GM21390 (cell line): ENCODE results near the gene EML6.

ENCODE experiments used
- ATAC-seq: cut with Tn5 transposase; IDR thresholded peaks from one replicate; pipeline ENCODE4 v1.9.1; 2021; ENCODE audit not compliant: unreplicated experiment

The EML6 gene

DNA sequence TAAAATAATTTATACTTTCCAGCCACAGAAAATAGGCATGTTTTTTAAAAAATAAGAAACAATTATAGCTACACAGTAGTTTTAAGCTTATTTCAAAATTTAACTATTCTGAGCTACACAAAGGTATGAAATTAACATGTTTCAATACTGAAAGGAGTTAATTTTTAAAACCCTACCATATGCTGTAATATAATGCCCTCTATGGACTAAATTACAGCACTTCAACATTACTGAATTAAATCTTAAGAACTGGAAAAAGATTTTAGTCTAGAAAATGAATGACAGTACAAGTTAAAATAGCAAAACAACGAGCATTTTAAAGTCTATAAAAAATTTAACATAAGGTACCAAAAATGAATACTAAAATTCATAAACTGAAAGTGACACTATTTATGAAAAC is 290.5 kb downstream of the EML6 start:
- no peak for ATAC-seq

DNA sequence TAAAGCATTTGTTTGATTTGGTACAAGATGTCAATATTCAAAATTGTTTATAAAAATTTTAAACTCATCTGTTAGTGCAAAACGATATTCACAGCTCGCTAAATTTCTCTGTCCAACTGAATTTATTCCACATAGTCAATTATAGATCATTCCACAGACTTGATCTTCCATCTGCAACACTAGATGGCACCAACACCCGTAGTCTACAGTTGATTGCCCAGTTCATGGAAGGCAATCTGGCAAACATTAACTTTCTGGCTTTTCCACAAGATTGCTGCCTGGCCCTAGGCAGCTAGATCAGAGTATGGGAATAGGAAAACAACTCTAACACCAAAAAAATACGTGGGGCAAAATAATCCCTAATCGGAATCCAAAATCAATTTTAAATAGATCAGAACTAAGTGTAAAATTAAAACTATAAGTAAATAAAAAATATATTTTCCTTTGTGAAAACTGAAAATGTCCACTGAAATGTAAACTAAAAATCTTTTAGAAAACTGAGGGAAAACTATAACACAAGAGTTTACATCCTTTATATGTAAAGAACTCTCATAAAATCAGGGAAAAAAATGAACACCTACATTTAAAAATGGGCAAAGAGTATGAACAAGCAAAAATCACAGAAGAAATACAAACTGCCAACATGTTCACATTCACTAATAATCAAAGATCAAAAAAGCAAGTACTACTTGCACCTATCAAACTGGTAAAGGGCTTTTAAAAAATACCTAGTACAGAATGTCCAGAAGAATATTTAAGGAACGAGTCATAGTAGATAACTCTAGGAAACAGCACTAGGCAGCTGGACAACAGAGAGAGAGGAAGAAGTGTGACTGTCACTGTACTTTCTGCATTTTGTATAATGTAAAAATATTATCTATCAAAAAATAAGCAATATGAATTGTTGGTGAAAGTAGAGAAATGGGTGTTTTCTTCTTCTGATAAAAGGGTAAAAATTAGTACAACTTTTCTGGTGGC is 291.8 kb downstream of the EML6 start:
- no peak for ATAC-seq

DNA sequence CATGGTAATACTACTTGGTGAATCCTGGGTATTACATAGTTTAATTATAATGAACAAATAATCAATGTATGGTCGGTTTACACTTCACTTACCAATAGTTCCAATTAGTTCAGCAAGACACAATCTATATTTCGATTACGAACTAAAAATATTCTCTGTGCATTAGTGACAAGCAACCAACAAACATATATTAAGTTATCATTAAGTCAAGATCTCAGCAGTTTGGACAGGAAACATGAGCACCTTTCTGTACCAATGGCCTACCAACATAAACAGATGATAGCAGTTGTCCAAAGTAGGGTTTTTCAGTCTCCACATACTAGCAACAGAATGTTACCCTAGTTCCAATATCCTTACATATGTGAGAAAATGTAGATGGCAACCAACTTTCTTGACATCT is 294.0 kb downstream of the EML6 start:
- no peak for ATAC-seq

DNA sequence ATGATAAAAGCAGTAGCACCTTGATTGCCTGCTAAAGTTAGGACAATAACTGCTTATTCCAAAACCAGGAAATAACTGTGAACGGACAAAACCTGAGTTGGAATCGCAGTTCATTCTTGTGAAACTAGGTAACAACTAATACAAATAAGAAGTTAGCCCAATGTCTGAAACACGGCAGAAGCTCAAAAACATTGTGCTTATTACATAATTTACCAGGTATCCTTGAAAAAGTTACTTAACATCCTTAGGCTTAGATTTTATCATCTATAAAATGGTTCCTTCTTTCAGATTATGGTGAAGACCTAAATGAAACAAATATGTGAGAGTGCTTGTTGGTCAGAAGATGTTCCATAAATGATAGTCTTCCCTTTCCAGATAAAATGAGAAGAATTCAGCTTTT is 294.4 kb downstream of the EML6 start:
- ATAC-seq: no peak

DNA sequence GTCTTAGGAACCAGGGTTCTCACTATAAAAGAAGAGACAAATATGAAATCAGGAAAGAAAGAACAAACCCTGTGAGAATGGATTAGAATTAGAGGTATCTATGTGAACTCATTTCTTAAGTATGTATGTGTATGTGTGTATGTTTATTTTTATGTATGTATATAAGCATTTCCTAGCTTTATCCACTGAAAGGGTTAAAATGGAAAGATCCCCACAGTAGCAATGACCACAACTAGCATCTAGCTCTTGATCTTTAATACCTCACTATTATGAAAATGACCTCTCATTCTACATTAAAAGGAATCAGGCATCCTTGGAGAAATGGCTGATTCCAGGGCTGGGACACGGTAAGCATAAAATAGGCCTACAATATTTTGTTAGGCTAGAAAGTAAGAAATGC is 295.2 kb downstream of the EML6 start:
- no peak for ATAC-seq

DNA sequence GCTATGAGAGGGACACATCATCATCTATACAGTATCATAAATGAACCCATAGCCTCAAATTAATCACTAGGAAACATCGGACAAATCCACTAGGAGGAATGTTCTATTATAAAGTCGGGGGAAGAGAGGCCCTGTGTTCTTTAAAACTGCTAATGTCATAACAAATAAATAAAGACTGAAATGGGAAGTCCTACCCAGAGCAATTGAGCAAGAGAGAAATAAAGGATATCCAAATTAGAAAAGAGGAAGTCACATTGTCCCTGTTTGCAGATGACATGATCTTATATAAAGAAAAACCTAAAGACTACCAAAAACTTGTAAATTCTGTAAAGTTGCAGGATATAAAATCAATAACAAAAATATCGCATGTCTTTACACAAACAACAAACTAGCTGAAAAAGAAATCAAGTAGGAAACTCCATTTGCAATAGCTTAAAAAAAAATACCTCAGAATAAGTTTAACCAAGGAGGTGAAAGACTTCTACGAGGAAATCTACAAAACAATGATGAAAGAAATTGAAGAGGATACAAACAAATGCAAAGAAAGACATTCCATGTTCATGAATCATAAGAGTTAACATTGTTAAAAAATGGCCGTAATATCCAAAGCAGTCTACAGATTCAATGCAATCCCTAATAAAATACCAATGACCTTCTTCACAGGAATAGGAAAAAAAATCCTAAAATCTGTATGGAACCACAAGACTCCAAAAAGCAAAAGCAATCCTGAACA is 296.2 kb downstream of the EML6 start:
- no peak for ATAC-seq
